ENCODE data around the gene KRTAP10-10.
"Not testable (repeated sequence)": the region's sequence is repeated elsewhere in the genome, so short reads cannot be mapped to it uniquely, and the experiment has no call there.

Gene KRTAP10-10

GRCh38 chr21:44681861-44682579, 44.9 kb downstream of the KRTAP10-10 start, which contains the start of gene KRTAP12-1:
TSS of gene KRTAP12-1 (minus strand) at chr21:44682163. CDS start at chr21:44682123, 40 bp downstream.
- no peak for DNase-seq (ENCODE audit: low read depth, low spot score)

- DNase-seq (ENCODE audit: low read depth, low spot score): no peak
These were observed 45.5 kb downstream of the KRTAP10-10 start for GRCh38 chr21:44682580-44683151.

DNA sequence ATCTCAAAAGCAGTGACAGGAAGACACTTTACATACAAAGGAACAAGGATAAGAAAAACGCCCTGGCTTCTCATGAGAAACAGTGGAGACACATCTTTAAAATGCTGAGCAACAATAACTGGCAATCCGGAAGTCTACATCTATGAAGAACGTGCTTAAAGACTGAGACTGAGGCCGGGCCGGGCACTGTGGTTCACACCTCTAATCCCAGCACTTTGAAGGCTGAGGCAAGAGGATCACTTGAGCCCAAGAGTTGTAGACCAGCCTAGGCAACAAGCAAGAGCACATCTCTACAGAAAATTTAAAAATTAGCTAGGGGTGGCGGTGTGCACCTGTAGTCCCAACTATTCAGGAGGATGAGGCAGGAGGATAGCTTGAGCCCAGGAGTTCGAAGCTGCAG, 46.9 kb downstream of the KRTAP10-10 start:
- DNase-seq (ENCODE audit: low read depth, low spot score): no peak

DNA sequence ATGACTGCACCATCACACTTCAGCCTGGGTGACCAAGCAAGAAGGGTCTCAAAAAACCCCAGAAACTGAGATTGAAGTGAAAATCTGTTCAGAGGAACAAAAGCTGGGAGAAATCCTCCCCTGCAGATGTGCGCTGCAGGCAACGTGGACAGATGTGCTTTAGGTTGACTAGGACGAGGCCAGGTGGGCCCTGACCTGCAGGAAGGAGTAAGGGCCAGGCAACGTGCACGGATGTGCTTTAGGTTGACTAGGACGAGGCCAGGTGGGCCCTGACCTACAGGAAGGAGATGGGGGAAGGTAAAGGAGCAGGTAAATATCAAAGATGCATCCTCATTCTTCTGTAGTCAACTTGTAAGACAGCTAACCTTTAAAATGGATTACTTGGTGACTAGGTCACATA, 47.3 kb downstream of the KRTAP10-10 start:
- no peak for DNase-seq (ENCODE audit: low read depth, low spot score)

GRCh38 chr21:44685050-44685449, 47.9 kb downstream of the KRTAP10-10 start:
- not testable (repeated sequence) for DNase-seq (ENCODE audit: low read depth, low spot score)

- no peak for DNase-seq (ENCODE audit: low read depth, low spot score)
These were observed 49.0 kb downstream of the KRTAP10-10 start for GRCh38 chr21:44686000-44686781.

DNA sequence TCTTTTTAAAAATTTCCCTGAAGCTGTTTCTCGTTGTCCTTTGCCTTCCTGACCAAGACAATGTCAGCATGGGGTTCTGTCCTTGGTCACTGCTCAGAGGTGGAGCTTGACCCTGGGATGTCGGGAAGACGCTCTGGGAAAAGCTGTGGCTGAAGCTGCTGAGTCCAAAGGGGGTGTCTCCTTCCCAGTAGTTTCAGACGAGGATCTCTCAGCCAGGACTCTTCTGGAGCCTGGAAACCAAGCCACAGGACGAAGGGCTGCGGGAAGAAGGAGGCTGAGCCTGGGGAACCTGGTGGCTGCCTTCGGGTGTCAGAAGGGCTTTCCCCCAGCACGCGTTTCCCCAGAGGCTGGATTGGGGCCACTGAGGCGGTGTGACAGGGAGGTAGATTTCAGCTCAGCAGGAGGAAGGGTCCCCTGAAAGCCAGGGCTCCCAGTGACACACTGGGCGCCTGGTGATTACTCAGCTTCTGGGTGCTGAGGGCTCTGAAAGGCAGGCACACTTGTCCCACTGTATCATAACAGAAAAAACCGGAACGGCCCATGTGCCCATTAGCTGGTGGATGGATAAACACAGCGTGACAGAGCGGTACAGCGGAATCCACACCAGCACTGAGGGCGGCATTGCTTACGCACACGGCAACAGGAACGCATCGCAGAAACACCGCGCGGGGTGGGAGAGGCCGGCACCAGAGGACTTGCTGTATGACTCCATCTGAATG, 49.8 kb downstream of the KRTAP10-10 start:
- no peak for DNase-seq (ENCODE audit: low read depth, low spot score)

- no peak for DNase-seq (ENCODE audit: low read depth, low spot score)
These were observed 50.5 kb downstream of the KRTAP10-10 start for GRCh38 chr21:44687671-44688070.
